GM18499 (cell line): ENCODE data around the gene PPARA.

Source experiments
- ATAC-seq: cut with Tn5 transposase; IDR thresholded peaks from one replicate; pipeline ENCODE4 v1.9.1; 2021; ENCODE audit warnings: moderate number of reproducible peaks; ENCODE audit not compliant: insufficient read depth, unreplicated experiment

PPARA gene

GRCh38 chr22:46162771-46163556 is 12.6 kb downstream of the PPARA start:
- no peak for ATAC-seq

- no peak for ATAC-seq
Measured at GRCh38 chr22:46163557-46163888, 13.2 kb downstream of the PPARA start.

- ATAC-seq, result no peak
Measured at GRCh38 chr22:46165977-46166376, 15.7 kb downstream of the PPARA start.

GRCh38 chr22:46169628-46170027 is 19.3 kb downstream of the PPARA start:
- ATAC-seq, result no peak

GRCh38 chr22:46171940-46172339 is 21.6 kb downstream of the PPARA start:
- no peak for ATAC-seq

GRCh38 chr22:46172522-46173110 is 22.3 kb downstream of the PPARA start:
- ATAC-seq, result no peak

GRCh38 chr22:46173152-46173551 is 22.8 kb downstream of the PPARA start:
- ATAC-seq, result no peak

GRCh38 chr22:46175631-46176030 is 25.3 kb downstream of the PPARA start:
- ATAC-seq, result no peak

- no peak for ATAC-seq
Measured at GRCh38 chr22:46176508-46177003, 26.2 kb downstream of the PPARA start.

- no peak for ATAC-seq
Measured at GRCh38 chr22:46178755-46179505, 28.6 kb downstream of the PPARA start.

GRCh38 chr22:46179748-46180147 is 29.4 kb downstream of the PPARA start:
- no peak for ATAC-seq

GRCh38 chr22:46180370-46181137 is 30.2 kb downstream of the PPARA start:
- no peak for ATAC-seq

- ATAC-seq, result no peak
Measured at GRCh38 chr22:46183733-46184132, 33.4 kb downstream of the PPARA start.

- no peak for ATAC-seq
Measured at GRCh38 chr22:46185283-46185682, 35.0 kb downstream of the PPARA start.

GRCh38 chr22:46187862-46188261 is 37.5 kb downstream of the PPARA start:
- no peak for ATAC-seq

GRCh38 chr22:46192210-46192993 is 42.1 kb downstream of the PPARA start:
- ATAC-seq, result no peak

GRCh38 chr22:46193898-46194310 is 43.6 kb downstream of the PPARA start:
- no peak for ATAC-seq

- no peak for ATAC-seq
Measured at GRCh38 chr22:46195487-46196165, 45.3 kb downstream of the PPARA start.

GRCh38 chr22:46196278-46196677 is 46.0 kb downstream of the PPARA start:
- ATAC-seq, result no peak
